Measurements from ENCODE around the gene CD2BP2. TPM values are rescaled to one million over a fixed set of nuclear protein-coding genes. Genes with fewer than 3 reads are reported as not detected.

The CD2BP2 gene
- total and polyA plus RNA-seq, 9 of the 15 experiments (the other 6 are each of a cell fraction or from before 2014, with no cell fraction given), result 3.9 to 51.1 (median 32.8) TPM

DNA sequence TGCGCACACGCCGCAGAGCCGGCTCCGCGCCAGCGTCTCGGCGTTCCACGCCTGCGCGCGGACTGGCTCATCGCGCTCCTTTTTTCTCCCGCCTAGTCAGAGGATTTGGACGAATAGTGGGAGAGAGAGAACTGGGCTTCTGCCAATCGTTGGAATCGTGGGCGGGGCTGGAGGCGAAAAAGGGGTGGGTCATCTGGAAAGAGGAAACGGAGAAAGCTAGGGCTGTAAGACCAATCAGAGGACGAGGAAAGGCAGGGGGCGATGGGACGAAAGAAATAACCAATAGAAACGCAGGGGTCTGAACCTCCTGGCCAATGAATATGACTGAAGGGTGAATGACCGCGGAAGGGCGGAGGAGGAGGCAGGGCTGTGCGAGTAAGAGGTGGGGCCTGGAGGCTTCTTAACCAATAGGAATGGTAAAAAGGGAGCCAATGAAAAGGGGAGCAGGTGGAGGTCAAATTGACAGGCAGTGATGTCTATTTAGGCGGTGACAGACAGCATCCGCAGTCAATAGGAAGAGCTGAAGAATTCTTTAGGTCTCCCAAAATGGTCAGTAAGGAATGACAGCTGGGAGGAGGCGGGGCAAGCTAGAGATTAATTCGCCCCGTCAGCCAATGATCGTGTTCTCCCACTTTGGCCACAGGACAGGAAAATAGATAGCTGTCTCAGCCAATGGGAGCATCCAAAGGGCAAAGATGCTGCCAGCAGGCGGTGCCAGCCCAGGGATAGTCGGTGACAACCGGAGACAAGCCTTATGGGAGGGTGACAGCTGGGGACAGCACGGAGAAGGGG lies 15.5 kb upstream of the CD2BP2 start, which contains the start of gene TBC1D10B (continued):
- TF ChIP-seq ZNF639 (CRISPR knock-in tag; conservative IDR thresholded peaks at IDR 0.05 in 1 of 2, IDR thresholded peaks at IDR 0.05 in 1 of 2) (peak in 1 of 2 experiments; percentile 74; a peak in 1 of 4 replicates), NCOA6 (IDR thresholded peaks at IDR 0.05) (no peak), TGIF2 (CRISPR knock-in tag; IDR thresholded peaks at IDR 0.05) (peak; percentile 72; the same call in 1 of the 2 replicates), BRD4 (IDR thresholded peaks at IDR 0.05) (no peak), FOXP1 (CRISPR knock-in tag; IDR thresholded peaks at IDR 0.05) (no peak), RFX5 (IDR thresholded peaks at IDR 0.05; ENCODE audit: low read depth, low read length) (peak; percentile 39; the same call in 1 of the 2 replicates), TARDBP (IDR thresholded peaks at IDR 0.05) (no peak), ZNF79 (CRISPR knock-in tag; IDR thresholded peaks at IDR 0.05; ENCODE audit: low read depth) (no peak), KDM2B (CRISPR knock-in tag; IDR thresholded peaks at IDR 0.05) (no peak), RBM17 (IDR thresholded peaks at IDR 0.05; ENCODE audit: borderline replicate concordance, low read depth, low read length) (no peak), EGR1 (conservative IDR thresholded peaks at IDR 0.05) (peak; percentile 77), MBD2 (IDR thresholded peaks at IDR 0.05; ENCODE audit: borderline replicate concordance, low read depth) (peak; percentile 98), ZNF316 (IDR thresholded peaks at IDR 0.05) (peak; percentile 92)
- TF ChIP-seq, protein P1, sequence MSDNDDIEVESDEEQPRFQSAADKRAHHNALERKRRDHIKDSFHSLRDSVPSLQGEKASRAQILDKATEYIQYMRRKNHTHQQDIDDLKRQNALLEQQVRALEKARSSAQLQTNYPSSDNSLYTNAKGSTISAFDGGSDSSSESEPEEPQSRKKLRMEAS (CRISPR knock-in tag; IDR thresholded peaks at IDR 0.05), result no peak
- TF ChIP-seq, protein P2, sequence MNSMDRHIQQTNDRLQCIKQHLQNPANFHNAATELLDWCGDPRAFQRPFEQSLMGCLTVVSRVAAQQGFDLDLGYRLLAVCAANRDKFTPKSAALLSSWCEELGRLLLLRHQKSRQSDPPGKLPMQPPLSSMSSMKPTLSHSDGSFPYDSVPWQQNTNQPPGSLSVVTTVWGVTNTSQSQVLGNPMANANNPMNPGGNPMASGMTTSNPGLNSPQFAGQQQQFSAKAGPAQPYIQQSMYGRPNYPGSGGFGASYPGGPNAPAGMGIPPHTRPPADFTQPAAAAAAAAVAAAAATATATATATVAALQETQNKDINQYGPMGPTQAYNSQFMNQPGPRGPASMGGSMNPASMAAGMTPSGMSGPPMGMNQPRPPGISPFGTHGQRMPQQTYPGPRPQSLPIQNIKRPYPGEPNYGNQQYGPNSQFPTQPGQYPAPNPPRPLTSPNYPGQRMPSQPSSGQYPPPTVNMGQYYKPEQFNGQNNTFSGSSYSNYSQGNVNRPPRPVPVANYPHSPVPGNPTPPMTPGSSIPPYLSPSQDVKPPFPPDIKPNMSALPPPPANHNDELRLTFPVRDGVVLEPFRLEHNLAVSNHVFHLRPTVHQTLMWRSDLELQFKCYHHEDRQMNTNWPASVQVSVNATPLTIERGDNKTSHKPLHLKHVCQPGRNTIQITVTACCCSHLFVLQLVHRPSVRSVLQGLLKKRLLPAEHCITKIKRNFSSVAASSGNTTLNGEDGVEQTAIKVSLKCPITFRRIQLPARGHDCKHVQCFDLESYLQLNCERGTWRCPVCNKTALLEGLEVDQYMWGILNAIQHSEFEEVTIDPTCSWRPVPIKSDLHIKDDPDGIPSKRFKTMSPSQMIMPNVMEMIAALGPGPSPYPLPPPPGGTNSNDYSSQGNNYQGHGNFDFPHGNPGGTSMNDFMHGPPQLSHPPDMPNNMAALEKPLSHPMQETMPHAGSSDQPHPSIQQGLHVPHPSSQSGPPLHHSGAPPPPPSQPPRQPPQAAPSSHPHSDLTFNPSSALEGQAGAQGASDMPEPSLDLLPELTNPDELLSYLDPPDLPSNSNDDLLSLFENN (IDR thresholded peaks at IDR 0.05; ENCODE audit: low read depth in 2 of 2, low read length in 2 of 2), result no peak
- TF ChIP-seq, protein P3, sequence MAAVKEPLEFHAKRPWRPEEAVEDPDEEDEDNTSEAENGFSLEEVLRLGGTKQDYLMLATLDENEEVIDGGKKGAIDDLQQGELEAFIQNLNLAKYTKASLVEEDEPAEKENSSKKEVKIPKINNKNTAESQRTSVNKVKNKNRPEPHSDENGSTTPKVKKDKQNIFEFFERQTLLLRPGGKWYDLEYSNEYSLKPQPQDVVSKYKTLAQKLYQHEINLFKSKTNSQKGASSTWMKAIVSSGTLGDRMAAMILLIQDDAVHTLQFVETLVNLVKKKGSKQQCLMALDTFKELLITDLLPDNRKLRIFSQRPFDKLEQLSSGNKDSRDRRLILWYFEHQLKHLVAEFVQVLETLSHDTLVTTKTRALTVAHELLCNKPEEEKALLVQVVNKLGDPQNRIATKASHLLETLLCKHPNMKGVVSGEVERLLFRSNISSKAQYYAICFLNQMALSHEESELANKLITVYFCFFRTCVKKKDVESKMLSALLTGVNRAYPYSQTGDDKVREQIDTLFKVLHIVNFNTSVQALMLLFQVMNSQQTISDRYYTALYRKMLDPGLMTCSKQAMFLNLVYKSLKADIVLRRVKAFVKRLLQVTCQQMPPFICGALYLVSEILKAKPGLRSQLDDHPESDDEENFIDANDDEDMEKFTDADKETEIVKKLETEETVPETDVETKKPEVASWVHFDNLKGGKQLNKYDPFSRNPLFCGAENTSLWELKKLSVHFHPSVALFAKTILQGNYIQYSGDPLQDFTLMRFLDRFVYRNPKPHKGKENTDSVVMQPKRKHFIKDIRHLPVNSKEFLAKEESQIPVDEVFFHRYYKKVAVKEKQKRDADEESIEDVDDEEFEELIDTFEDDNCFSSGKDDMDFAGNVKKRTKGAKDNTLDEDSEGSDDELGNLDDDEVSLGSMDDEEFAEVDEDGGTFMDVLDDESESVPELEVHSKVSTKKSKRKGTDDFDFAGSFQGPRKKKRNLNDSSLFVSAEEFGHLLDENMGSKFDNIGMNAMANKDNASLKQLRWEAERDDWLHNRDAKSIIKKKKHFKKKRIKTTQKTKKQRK (IDR thresholded peaks at IDR 0.05; ENCODE audit: borderline replicate concordance, low read depth, low read length), result peak; percentile 92
- TF ChIP-seq, protein P4, sequence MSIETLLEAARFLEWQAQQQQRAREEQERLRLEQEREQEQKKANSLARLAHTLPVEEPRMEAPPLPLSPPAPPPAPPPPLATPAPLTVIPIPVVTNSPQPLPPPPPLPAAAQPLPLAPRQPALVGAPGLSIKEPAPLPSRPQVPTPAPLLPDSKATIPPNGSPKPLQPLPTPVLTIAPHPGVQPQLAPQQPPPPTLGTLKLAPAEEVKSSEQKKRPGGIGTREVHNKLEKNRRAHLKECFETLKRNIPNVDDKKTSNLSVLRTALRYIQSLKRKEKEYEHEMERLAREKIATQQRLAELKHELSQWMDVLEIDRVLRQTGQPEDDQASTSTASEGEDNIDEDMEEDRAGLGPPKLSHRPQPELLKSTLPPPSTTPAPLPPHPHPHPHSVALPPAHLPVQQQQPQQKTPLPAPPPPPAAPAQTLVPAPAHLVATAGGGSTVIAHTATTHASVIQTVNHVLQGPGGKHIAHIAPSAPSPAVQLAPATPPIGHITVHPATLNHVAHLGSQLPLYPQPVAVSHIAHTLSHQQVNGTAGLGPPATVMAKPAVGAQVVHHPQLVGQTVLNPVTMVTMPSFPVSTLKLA (conservative IDR thresholded peaks at IDR 0.05), result peak in 1 of 2 experiments; percentile 57; a peak in 3 of 4 replicates
